GM19035 (cell line): ENCODE results near the gene ASB3.
"Not testable (repeated sequence)": the region's sequence is repeated elsewhere in the genome, so short reads cannot be mapped to it uniquely, and the experiment has no call there.

Experiments used
- ATAC-seq: cut with Tn5 transposase; IDR thresholded peaks from one replicate; pipeline ENCODE4 v1.9.1; 2021; ENCODE audit not compliant: unreplicated experiment

ASB3 gene

GRCh38 chr2:53787614-53788289 lies 999 bp upstream of the ASB3 start:
- ATAC-seq, result no peak

- peak; percentile 11 for ATAC-seq
These were observed 425 bp downstream of the ASB3 start for GRCh38 chr2:53786352-53786704.

GRCh38 chr2:53785366-53785765 lies 1.4 kb downstream of the ASB3 start:
- no peak for ATAC-seq

GRCh38 chr2:53784436-53784835 lies 2.3 kb downstream of the ASB3 start:
- no peak for ATAC-seq

GRCh38 chr2:53782676-53783075 lies 4.1 kb downstream of the ASB3 start:
- ATAC-seq, result no peak

GRCh38 chr2:53780056-53780455 lies 6.7 kb downstream of the ASB3 start:
- ATAC-seq, result no peak

GRCh38 chr2:53778536-53779162 lies 8.1 kb downstream of the ASB3 start:
- ATAC-seq, result no peak

- ATAC-seq, result no peak
These were observed 9.6 kb downstream of the ASB3 start for GRCh38 chr2:53777134-53777533.

GRCh38 chr2:53770264-53770663 lies 16.5 kb downstream of the ASB3 start:
- no peak for ATAC-seq

- ATAC-seq, result no peak
These were observed 17.3 kb downstream of the ASB3 start for GRCh38 chr2:53769318-53769945.

- ATAC-seq, result peak; percentile 59
These were observed 18.6 kb downstream of the ASB3 start for GRCh38 chr2:53768242-53768542.

GRCh38 chr2:53767405-53768241 lies 19.1 kb downstream of the ASB3 start, which contains the start of gene CHAC2:
Gene CHAC2 (plus strand): TSS chr2:53767804. CDS start chr2:53767887, 83 bp downstream.
- peak; percentile 93 for ATAC-seq

- no peak for ATAC-seq
These were observed 21.0 kb downstream of the ASB3 start for GRCh38 chr2:53765767-53766166.

- not testable (repeated sequence) for ATAC-seq
These were observed 29.5 kb downstream of the ASB3 start for GRCh38 chr2:53757206-53757605.

GRCh38 chr2:53756644-53757043 lies 30.1 kb downstream of the ASB3 start:
- ATAC-seq, result no peak

GRCh38 chr2:53755121-53755520 lies 31.6 kb downstream of the ASB3 start:
- ATAC-seq, result no peak

GRCh38 chr2:53753041-53753440 lies 33.7 kb downstream of the ASB3 start:
- ATAC-seq, result no peak

GRCh38 chr2:53752385-53752784 lies 34.4 kb downstream of the ASB3 start:
- no peak for ATAC-seq

- ATAC-seq, result peak; percentile 93
These were observed 35.0 kb downstream of the ASB3 start for GRCh38 chr2:53751728-53752127.

- no peak for ATAC-seq
These were observed 36.5 kb downstream of the ASB3 start for GRCh38 chr2:53750041-53750768.
